Stimulated activated naive CD8-positive, alpha-beta T cell treated with anti-CD3 and anti-CD28 coated beads, Interleukin-15, Interleukin-2, amounts not matched to agents 100 ng/mL and 50 ng/mL, for 24 hours (primary cell): ENCODE results near the gene C1GALT1.
"Not testable (repeated sequence)": the region's sequence is repeated elsewhere in the genome, so short reads cannot be mapped to it uniquely, and the experiment has no call there.

Experiments
- H3K27ac Mint-ChIP-seq: one replicate; pipeline ENCODE4 v1.8.0; 2021; ENCODE audit warnings: mild to moderate bottlenecking, mixed read lengths
- H3K27me3 Mint-ChIP-seq: one replicate; pipeline ENCODE4 v1.8.0; 2021; ENCODE audit warnings: mixed read lengths
- H3K36me3 Mint-ChIP-seq: one replicate; pipeline ENCODE4 v1.8.0; 2021; ENCODE audit warnings: low read depth, mixed read lengths
- H3K4me1 Mint-ChIP-seq: one replicate; pipeline ENCODE4 v1.8.0; 2021; ENCODE audit warnings: low read depth, mixed read lengths
- H3K4me3 Mint-ChIP-seq: one replicate; pipeline ENCODE4 v1.8.0; 2021; ENCODE audit warnings: mild to moderate bottlenecking, mixed read lengths
- H3K9me3 Mint-ChIP-seq: one replicate; pipeline ENCODE4 v1.8.0; 2021; ENCODE audit warnings: mixed read lengths

Gene C1GALT1

DNA sequence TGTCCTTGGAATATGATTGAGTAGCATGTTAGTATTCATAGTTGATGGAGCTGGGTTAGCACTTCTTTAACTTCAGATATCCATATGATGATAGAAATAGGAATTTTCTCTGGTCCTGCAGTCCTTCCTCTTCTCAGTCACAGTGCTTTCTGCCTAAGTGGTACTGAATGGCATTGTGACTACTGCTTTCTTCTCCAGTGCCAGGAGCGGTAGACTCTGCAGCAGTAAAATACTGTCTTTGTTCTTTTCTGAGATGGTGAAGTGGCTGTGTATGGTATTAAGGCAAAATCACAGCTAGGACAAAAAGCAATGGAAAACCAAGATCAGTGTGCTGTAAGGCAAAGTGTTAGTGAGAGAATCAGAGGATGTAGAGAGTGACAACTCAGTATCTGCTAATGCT, 46.6 kb downstream of the C1GALT1 start:
- H3K4me1 Mint-ChIP-seq: peaks cover 32% of the 10 kb centered on the region
- H3K27ac Mint-ChIP-seq: no peak overlapping the region

DNA sequence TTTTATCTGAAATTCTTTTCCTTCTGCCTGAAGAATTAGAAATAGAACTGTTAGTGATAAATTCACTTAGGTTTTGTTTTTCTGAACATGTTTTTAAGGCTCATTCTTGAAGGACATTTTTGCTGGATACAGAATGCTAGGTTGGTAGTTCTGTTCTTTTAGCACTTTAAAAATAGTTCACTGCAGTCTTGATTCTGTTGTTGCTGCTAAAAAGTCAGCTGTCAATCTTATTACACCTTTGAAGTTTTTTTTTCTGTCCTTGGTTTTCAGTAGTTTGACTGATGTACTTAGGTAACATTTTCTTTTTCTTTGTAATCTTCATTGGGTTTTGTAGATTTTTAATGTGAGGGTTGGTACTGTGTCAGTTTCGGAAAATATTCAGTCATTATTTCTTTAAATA, 48.7 kb downstream of the C1GALT1 start:
- H3K27ac Mint-ChIP-seq: no peak overlapping the region
- no peaks in the 10 kb centered on the region for H3K27me3 Mint-ChIP-seq
- no peak overlapping the region for H3K4me3 Mint-ChIP-seq
- peaks cover 20% of the 10 kb centered on the region for H3K4me1 Mint-ChIP-seq
- peaks cover 60% of the 10 kb centered on the region for H3K36me3 Mint-ChIP-seq
- peaks cover 13% of the 10 kb centered on the region for H3K9me3 Mint-ChIP-seq

More for the DNA sequence above, 46.6 kb downstream of the C1GALT1 start:
- H3K4me3 Mint-ChIP-seq: no peak overlapping the region
- H3K36me3 Mint-ChIP-seq: peaks cover 58% of the 10 kb centered on the region
- peaks cover 13% of the 10 kb centered on the region for H3K9me3 Mint-ChIP-seq
- H3K27me3 Mint-ChIP-seq: no peaks in the 10 kb centered on the region

DNA sequence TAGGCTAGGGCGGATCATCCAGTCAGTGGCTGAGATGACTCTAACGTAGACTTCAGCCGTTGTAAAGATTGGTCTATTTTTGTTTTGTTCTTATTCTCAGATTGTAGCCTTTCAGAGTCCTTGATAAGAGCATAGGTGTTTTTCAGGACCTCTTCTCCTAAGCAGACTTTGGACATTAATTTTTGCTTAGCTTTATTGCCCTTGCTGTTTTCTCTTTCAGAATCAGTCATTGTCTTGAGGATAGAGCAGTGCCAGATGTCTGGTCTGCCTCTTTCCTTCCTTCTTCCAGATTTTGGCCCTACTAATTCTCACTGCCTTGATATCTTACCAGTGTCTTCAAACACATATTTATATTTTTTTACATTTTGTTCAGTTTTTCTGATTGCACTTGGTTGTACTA, 49.5 kb downstream of the C1GALT1 start:
- no peak overlapping the region for H3K27ac Mint-ChIP-seq

DNA sequence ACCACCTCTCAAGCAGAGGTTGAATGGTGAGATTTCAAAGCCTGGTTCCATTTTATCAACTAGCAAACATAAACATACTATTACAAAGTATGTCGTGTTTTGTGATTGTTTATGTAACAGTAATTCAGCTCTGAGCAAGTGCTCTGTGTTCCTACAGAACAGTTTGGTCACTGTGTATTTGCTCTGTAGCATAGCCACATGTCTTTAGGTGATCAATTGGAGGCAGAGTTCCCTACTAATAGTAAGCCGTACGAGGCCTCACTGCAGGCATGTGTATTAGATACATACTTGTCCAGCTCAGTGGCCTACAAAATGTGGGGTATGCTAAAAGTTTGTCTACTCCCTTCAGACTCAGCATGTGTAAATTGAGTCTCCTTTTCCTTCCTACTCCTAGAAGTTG, 53.0 kb downstream of the C1GALT1 start:
- H3K4me1 Mint-ChIP-seq: peaks cover 16% of the 10 kb centered on the region
- H3K4me3 Mint-ChIP-seq: no peak overlapping the region
- peaks cover 13% of the 10 kb centered on the region for H3K9me3 Mint-ChIP-seq
- H3K27ac Mint-ChIP-seq: no peak overlapping the region
- peaks cover 72% of the 10 kb centered on the region for H3K36me3 Mint-ChIP-seq
- H3K27me3 Mint-ChIP-seq: no peaks in the 10 kb centered on the region

More for the DNA sequence above, 49.5 kb downstream of the C1GALT1 start:
- Mint-ChIP-seq H3K36me3 (peaks cover 59% of the 10 kb centered on the region), H3K4me1 (peaks cover 20% of the 10 kb centered on the region), H3K9me3 (peaks cover 13% of the 10 kb centered on the region), H3K27me3 (no peaks in the 10 kb centered on the region), H3K4me3 (no peak overlapping the region)

DNA sequence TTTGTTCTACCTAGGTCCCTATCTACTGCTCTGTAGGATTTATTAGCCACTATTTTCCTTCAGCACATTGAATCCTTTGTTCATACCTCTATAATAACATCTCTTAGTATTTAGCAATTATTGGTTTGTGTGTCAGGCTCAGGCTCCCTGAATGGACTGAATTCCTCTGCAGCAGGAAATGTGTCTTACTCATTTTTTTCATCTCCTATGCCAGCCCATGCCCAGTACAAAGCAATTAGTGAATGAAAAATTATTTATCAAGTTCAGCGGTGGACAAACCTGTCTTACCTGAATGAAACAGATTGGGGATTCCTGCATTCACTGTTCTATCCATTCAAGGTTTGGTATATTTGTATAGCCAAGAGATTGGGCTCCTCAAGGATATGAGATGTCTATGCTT, 53.7 kb downstream of the C1GALT1 start:
- H3K27me3 Mint-ChIP-seq: no peaks in the 10 kb centered on the region
- peaks cover 73% of the 10 kb centered on the region for H3K36me3 Mint-ChIP-seq
- H3K4me3 Mint-ChIP-seq: no peak overlapping the region
- peaks cover 13% of the 10 kb centered on the region for H3K4me1 Mint-ChIP-seq
- H3K9me3 Mint-ChIP-seq: peaks cover 10% of the 10 kb centered on the region
- no peak overlapping the region for H3K27ac Mint-ChIP-seq

DNA sequence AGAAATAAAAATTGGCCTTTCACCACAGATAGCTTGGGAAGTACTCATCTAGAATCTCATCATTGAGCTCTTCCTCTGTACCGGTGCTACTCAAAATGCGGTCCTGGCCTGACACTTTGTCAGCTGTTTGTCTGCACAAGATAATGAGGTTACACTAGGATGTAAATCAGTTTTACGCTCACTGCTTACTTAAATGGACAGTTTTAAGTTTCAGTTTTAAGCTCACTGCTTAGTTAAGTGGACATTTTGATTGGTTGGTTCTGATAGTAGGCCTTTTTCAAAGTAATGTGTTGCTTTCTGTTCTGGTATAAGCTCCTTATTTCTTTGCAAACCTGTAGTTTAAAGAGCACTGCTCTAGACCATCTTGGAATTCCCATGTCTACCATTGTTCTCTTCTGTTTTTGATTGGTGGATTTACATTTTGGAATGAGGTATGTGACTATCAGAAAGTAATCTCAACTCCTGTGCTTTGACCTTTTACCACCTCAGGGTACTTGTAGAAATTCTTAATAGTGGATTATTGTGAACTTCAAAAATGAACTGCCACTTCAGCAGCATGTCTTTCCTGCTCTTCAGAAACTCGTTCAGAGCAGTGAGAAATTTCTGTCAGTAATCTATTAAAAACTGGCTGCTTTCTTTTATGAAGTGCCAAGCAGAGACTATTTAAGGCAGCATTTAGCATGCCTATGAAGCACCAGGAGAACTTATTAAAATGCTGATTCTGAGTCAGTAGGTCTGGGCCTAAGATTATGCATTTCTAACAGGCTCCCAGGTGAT, 55.0 kb downstream of the C1GALT1 start:
- peaks cover 69% of the 10 kb centered on the region for H3K36me3 Mint-ChIP-seq
- no peaks in the 10 kb centered on the region for H3K4me1 Mint-ChIP-seq
- no peak overlapping the region for H3K4me3 Mint-ChIP-seq
- no peaks in the 10 kb centered on the region for H3K27me3 Mint-ChIP-seq
- no peak overlapping the region for H3K27ac Mint-ChIP-seq
- no peaks in the 10 kb centered on the region for H3K9me3 Mint-ChIP-seq

DNA sequence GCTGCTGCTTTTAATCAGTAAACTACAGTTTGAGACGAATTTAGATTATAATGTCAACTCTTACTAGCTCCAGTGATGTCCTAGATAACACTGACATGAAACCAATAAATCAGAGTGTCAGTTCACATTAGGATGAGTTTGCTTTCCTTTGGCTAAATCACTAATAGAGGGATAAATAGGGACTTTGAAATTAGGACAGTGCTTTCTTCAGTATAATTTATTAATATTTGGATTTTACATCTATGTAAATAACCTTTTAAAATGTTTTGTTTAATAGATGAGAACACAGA, 55.6 kb downstream of the C1GALT1 start:
- H3K36me3 Mint-ChIP-seq: peaks cover 74% of the 10 kb centered on the region
- no peaks in the 10 kb centered on the region for H3K27me3 Mint-ChIP-seq
- H3K4me3 Mint-ChIP-seq: no peak overlapping the region
- H3K4me1 Mint-ChIP-seq: no peaks in the 10 kb centered on the region
- H3K9me3 Mint-ChIP-seq: no peaks in the 10 kb centered on the region
- H3K27ac Mint-ChIP-seq: no peak overlapping the region

DNA sequence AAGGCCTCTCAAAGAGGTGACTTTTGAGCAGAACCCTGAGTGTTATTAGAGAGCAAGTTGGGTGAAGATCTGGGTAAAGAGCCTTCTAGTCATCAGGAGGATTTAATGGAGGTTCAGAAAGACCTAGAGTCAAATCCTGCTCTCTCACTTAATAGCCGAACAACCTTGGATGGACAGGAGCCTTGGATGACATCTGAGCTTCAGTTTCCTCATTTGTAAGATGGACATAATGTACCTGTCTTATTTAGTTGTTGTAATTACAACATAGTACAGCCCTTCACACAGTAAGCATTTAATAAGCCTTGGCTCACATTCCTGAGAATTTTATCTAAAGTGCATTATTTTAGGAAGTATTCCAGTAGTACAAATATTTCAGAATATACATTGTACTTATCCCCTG, 57.0 kb downstream of the C1GALT1 start:
- Mint-ChIP-seq H3K9me3 (no peaks in the 10 kb centered on the region), H3K27ac (no peak overlapping the region), H3K27me3 (no peaks in the 10 kb centered on the region), H3K4me3 (no peak overlapping the region), H3K4me1 (no peaks in the 10 kb centered on the region), H3K36me3 (peaks cover 75% of the 10 kb centered on the region)

DNA sequence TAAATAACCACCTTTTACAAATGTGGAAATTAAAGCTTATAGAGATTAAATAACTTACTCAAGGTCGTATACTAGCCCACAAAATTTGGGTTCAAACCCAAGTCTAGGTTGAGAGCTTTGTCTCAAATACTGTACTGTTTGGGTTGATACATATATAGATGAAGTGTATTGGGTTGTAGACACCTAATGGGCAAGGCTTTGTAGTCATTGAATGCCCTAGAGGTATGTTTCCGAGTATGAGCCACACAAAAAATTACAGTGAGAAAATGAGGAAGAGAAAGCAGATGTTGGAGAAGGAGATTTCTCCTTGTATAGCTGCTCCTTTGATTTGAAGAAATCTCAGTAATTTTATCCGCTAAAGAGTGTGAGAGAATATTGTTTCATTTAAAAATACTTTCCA, 60.6 kb downstream of the C1GALT1 start:
- peaks cover 73% of the 10 kb centered on the region for H3K36me3 Mint-ChIP-seq
- no peak overlapping the region for H3K27ac Mint-ChIP-seq
- no peak overlapping the region for H3K4me3 Mint-ChIP-seq
- no peaks in the 10 kb centered on the region for H3K9me3 Mint-ChIP-seq
- H3K4me1 Mint-ChIP-seq: peaks cover 14% of the 10 kb centered on the region
- H3K27me3 Mint-ChIP-seq: no peaks in the 10 kb centered on the region

DNA sequence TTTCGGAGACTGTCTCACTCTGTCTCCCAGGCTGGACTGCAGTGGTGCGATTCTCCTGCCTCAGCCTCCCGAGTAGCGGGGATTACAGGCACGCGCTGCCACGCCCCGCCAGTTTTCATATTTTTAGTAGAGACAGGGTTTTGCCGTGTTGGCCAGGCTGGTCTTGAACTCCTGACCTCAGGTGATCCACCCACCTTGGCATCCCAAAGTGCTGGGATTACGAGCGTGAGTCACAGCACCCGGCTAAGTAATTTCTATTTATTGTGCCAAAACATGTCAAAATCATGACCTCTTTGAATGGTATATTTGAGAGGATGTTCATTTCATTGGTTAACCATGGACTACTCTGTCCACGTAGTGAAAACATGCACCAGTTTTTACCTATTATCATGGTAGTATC, 62.9 kb downstream of the C1GALT1 start:
- H3K27me3 Mint-ChIP-seq, H3K4me3 Mint-ChIP-seq, H3K27ac Mint-ChIP-seq, H3K9me3 Mint-ChIP-seq: not testable (repeated sequence)
- peaks cover 14% of the 10 kb centered on the region for H3K4me1 Mint-ChIP-seq
- H3K36me3 Mint-ChIP-seq: peaks cover 53% of the 10 kb centered on the region

DNA sequence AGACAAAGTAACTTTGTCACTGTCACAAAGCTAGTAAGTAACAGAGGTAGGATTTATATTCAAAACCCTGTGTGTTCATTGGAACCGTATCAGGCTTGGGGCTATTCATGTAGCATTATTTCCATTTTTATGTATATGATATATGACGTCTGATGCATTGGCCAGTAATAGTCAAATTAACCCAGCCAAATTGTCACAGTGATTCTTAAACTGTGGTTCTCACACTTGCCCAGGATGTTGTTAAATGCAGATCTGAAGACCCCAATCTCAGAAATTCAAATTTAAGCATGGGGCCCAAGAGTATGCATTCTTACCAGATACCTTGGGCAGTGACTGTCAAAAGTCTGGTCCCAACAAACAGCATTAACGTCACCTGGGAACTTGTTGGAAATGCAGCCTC, 63.9 kb downstream of the C1GALT1 start:
- Mint-ChIP-seq H3K27me3 (no peaks in the 10 kb centered on the region), H3K4me1 (peaks cover 14% of the 10 kb centered on the region), H3K27ac (no peak overlapping the region), H3K9me3 (no peaks in the 10 kb centered on the region), H3K36me3 (peaks cover 51% of the 10 kb centered on the region), H3K4me3 (no peak overlapping the region)

DNA sequence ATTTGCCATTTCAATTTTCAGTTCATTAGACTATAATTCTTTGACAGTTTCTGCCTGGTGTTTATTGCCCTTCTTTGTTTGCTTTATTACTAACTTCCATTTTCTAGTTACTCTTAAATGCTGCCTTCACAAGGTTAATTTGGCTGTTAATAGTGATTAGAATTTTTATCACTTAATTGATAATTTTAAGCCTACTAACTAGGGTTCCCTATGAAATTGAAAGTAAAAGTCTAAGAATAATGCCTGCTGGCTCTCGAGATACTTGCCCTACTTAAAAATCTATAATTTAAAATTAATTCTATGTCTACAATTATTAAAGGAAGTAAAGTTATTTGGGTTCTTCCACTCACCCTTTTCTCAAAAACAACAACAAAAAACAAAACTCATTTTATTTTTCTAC, 65.3 kb downstream of the C1GALT1 start:
- Mint-ChIP-seq H3K27ac (no peak overlapping the region), H3K27me3 (no peaks in the 10 kb centered on the region), H3K4me3 (peak overlapping the region; percentile 43), H3K9me3 (no peaks in the 10 kb centered on the region), H3K4me1 (peaks cover 24% of the 10 kb centered on the region), H3K36me3 (peaks cover 49% of the 10 kb centered on the region)

DNA sequence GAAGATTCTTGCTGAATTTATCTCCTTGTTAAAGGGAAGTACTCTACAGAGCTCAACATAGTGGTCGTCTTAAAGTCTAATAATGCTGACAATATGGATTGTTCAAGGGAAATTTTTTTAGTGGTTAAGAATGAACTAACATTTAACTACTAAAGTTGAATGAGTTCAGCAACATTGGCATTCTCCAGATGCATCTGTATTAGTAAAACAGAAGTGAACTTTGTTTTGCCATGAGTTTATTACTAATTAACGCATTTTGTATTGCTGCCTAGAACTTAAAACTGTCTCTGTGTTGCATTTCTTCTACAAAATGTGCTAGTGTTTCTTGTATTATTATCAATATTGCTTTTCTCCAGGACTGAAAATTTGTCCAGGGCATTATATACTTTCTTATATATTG, 67.5 kb downstream of the C1GALT1 start:
- Mint-ChIP-seq H3K27me3 (no peaks in the 10 kb centered on the region), H3K27ac (no peak overlapping the region), H3K4me1 (peaks cover 28% of the 10 kb centered on the region), H3K36me3 (peaks cover 36% of the 10 kb centered on the region), H3K4me3 (no peak overlapping the region), H3K9me3 (no peaks in the 10 kb centered on the region)

DNA sequence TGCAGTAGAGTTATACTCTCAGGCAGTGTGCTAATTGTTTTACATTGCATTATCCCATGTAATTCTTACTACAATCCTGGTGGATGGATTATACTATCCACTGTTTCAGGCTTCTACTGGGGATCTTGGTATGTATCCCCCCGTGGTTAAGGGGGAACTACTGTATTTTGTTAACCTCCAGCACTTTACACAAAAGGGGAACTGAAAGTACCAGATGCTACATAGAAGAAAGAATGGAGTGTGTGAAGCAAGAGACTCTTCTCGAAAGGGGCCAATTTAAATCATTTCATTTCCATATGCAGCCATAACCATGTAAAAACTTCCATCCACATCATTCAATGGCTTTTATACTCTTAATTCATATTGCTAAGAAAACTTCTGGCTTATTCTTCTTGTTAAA, 69.4 kb downstream of the C1GALT1 start:
- Mint-ChIP-seq H3K27ac (peak overlapping the region; percentile 3), H3K4me1 (peaks cover 29% of the 10 kb centered on the region), H3K27me3 (no peaks in the 10 kb centered on the region), H3K9me3 (no peaks in the 10 kb centered on the region), H3K36me3 (peaks cover 23% of the 10 kb centered on the region), H3K4me3 (no peak overlapping the region)

DNA sequence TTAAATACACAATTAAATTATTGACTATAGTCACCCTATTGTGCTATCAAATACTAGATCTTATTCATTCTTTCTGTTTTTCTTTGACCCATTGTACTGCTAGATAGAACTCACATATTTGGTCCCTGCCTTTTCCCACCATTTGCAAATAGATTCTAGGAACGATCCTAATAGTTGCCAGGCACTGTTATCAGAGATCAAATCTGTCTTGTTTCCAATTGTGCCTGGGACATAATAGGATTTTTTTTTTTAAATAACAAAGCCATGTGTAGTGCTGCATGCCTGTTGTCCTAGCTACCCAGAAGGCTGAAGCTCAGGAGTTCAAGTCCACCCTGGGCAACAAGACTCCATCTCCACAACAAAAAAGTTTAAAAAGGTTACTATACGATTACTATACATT, 72.0 kb downstream of the C1GALT1 start:
- H3K27ac Mint-ChIP-seq: no peak overlapping the region
- H3K4me1 Mint-ChIP-seq: peaks cover 44% of the 10 kb centered on the region
- H3K9me3 Mint-ChIP-seq: no peaks in the 10 kb centered on the region

DNA sequence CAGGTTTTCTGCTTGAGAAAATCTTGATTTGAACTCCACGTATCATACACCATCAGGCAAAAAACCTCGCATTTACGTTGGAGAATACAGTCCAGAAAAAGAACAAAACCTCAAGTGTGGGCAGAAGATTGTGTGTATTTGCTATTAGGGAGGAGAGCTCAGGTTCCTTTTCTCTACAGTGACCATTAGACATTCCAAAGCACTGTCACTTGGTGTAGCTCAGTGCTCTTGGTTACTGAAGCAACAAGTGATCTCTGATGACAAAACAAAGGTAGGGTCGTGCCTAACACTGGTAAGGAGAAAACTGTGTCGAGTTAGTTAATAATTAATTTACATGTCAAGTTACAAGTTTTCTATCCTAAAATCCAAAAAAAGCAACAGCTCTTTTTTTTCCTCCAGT, 72.6 kb downstream of the C1GALT1 start:
- H3K4me1 Mint-ChIP-seq: peaks cover 50% of the 10 kb centered on the region
- no peak overlapping the region for H3K27ac Mint-ChIP-seq
- no peak overlapping the region for H3K4me3 Mint-ChIP-seq
- no peaks in the 10 kb centered on the region for H3K27me3 Mint-ChIP-seq
- H3K36me3 Mint-ChIP-seq: peaks cover 31% of the 10 kb centered on the region
- no peaks in the 10 kb centered on the region for H3K9me3 Mint-ChIP-seq

More for the DNA sequence above, 72.0 kb downstream of the C1GALT1 start:
- Mint-ChIP-seq H3K27me3 (no peaks in the 10 kb centered on the region), H3K36me3 (peaks cover 28% of the 10 kb centered on the region), H3K4me3 (no peak overlapping the region)
